Gastrocnemius medialis (tissue), 4 donors: Measurements from ENCODE around the gene CFAP54. TPM values are rescaled to one million over a fixed set of nuclear protein-coding genes. Genes with fewer than 3 reads are reported as not detected.
"Not testable (repeated sequence)": the region's sequence is repeated elsewhere in the genome, so short reads cannot be mapped to it uniquely, and the experiment has no call there.

Source experiments
- ATAC-seq, 2 donors: fragments of 150-250 bp; one replicate each; pipeline ENCODE4 v1.9.1; 2016
- DNase-seq, 2 donors: peaks; one replicate each; pipeline ENCODE4 v3.0.0-alpha.2; 2019
- H3K27ac ChIP-seq, 4 donors: fragments of 200-600 bp; sonication (generic); 1 replicate in 1 of 4; 2 replicates in 3 of 4; pipeline ENCODE4 v1.5.1; 2016 to 2018; ENCODE audit warnings: mild to moderate bottlenecking in 2 of 4, moderate library complexity in 1 of 4
- H3K27me3 ChIP-seq, 3 donors: fragments of 200-600 bp; sonication (generic) in 2 of 3; 1 replicate in 1 of 3; 2 replicates in 2 of 3; pipeline versions ENCODE4 v1.5.1 to v1.6.0; 2016 to 2019; ENCODE audit warnings: mild to moderate bottlenecking in 1 of 3, moderate library complexity in 1 of 3
- H3K36me3 ChIP-seq, 2 donors: fragments of 200-600 bp; sonication (generic) in 1 of 2; one replicate each; pipeline ENCODE4 v1.5.1; 2017 to 2018
- H3K4me1 ChIP-seq, 2 donors: fragments of 200-600 bp; sonication (generic) in 1 of 2; one replicate each; pipeline ENCODE4 v1.5.1; 2016 to 2017; ENCODE audit warnings: mild to moderate bottlenecking in 2 of 2
- H3K4me3 ChIP-seq, 4 donors: fragments of 200-600 bp; sonication (generic) in 3 of 4; 1 replicate in 1 of 4; 2 replicates in 3 of 4; pipeline ENCODE4 v1.5.1; 2016 to 2019; ENCODE audit warnings: mild to moderate bottlenecking in 2 of 4
- H3K9me3 ChIP-seq, 3 donors: fragments of 200-600 bp; sonication (generic) in 2 of 3; 1 replicate in 1 of 3; 2 replicates in 2 of 3; pipeline ENCODE4 v1.5.1; 2016 to 2019
- POLR2A ChIP-seq, 2 donors: fragments of 450-650 bp; IDR thresholded peaks; one replicate each; pipeline ENCODE4 v1.6.1; 2017; ENCODE audit warnings: antibody characterized with exemption in 2 of 2, mild to moderate bottlenecking in 2 of 2, moderate library complexity in 2 of 2
- in situ Hi-C, 4 donors: fragments of 200-750 bp; cut with MboI; loops; one replicate each; pipeline versions ENCODE4 v1.15.0 to v1.8.0; 2017; ENCODE audit warnings: low sequenced_read_pairs in 4 of 4
- intact Hi-C: fragments of 100-400 bp; cut with DNase I; formaldehyde crosslinking; loops from one replicate; pipeline ENCODE4 v1.15.1; 2023; ENCODE audit warnings: low total_unique reads
- total RNA-seq, 4 donors: library from RNA; depleted of rRNA; stranded (reverse); fragments of >200 nt; gene quantifications; one replicate each; pipeline versions ENCODE4 v1.1.0 to v1.2.3, GENCODE V29; 2016
- TF ChIP-seq, protein P1 (sequence below), 5 experiments: fragments of 450-650 bp in 3 of 5; fragments of 200-600 bp in 2 of 5; sonication (generic) in 2 of 5; IDR thresholded peaks in 4 of 5; conservative IDR thresholded peaks in 1 of 5; 1 replicate in 4 of 5; 2 replicates in 1 of 5; pipeline ENCODE4 v1.5.1; 2016 to 2019; ENCODE audit warnings: antibody characterized with exemption in 5 of 5, mild to moderate bottlenecking in 3 of 5, moderate library complexity in 3 of 5

CFAP54 gene
- total RNA-seq, 4 donors from 2014 or later = not detected

DNA sequence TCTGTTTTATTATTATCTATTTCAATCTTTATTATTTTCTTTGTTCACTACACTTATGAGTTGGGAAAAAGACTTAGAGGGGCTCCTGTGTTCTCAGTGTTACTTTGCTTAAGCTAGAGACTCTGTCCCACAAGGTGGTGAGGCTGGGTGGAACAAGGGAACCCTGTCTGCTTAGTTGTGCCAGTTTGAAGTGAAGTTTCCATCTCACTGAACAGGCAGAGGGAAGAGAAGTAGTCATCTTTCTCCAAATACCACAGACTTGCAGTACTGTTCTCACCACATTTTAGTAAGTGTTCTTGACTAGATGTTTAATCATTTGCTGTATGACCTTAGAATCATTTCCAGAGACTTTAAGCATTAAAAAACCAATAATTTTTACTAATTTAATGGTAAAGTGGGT lies 222.0 kb downstream of the CFAP54 start:
- intact Hi-C loops (no loop called here), in situ Hi-C loops (no loop called here)
- Histone ChIP-seq H3K27me3 (no peaks in the 10 kb centered on the region), H3K4me3 (no peak overlapping the region), H3K36me3 (no peaks in the 10 kb centered on the region), H3K27ac (no peak overlapping the region), H3K9me3 (no peaks in the 10 kb centered on the region), H3K4me1 (no peaks in the 10 kb centered on the region)
- TF ChIP-seq, protein P1, sequence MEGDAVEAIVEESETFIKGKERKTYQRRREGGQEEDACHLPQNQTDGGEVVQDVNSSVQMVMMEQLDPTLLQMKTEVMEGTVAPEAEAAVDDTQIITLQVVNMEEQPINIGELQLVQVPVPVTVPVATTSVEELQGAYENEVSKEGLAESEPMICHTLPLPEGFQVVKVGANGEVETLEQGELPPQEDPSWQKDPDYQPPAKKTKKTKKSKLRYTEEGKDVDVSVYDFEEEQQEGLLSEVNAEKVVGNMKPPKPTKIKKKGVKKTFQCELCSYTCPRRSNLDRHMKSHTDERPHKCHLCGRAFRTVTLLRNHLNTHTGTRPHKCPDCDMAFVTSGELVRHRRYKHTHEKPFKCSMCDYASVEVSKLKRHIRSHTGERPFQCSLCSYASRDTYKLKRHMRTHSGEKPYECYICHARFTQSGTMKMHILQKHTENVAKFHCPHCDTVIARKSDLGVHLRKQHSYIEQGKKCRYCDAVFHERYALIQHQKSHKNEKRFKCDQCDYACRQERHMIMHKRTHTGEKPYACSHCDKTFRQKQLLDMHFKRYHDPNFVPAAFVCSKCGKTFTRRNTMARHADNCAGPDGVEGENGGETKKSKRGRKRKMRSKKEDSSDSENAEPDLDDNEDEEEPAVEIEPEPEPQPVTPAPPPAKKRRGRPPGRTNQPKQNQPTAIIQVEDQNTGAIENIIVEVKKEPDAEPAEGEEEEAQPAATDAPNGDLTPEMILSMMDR (IDR thresholded peaks at IDR 0.05 in 4 of 5, conservative IDR thresholded peaks at IDR 0.05 in 1 of 5) = no peak
- no peak for TF ChIP-seq POLR2A (IDR thresholded peaks at IDR 0.05)
- DNase-seq (no peak), ATAC-seq (no peak)

DNA sequence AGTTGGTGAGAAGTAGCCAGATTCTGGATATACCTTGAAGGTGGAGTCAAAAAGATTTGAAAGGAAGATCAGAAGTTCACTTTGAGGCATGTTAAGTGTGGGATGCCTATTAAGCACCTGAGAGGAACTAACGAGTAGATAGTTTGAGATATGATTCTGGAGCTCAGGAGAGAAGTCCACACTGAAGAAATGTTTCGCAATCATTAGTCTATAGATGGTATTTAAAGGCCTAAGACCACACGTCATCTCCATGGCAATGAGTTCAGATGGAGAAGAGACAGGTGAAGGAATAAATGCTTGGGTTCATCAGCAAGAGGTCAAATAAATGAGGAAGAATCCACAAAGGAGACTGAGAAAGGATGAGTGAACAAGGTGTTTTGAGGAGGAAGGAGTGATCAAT lies 224.8 kb downstream of the CFAP54 start:
- in situ Hi-C loops = no loop called here
- H3K4me3 ChIP-seq = no peak overlapping the region
- no peaks in the 10 kb centered on the region for H3K36me3 ChIP-seq
- H3K27ac ChIP-seq = no peak overlapping the region
- intact Hi-C loops = no loop called here
- no peaks in the 10 kb centered on the region for H3K9me3 ChIP-seq
- no peaks in the 10 kb centered on the region for H3K27me3 ChIP-seq
- no peak for ATAC-seq
- no peak for DNase-seq
- no peak for TF ChIP-seq POLR2A (IDR thresholded peaks at IDR 0.05)
- TF ChIP-seq, protein P1 (IDR thresholded peaks at IDR 0.05 in 4 of 5, conservative IDR thresholded peaks at IDR 0.05 in 1 of 5) = no peak
- H3K4me1 ChIP-seq = no peaks in the 10 kb centered on the region

DNA sequence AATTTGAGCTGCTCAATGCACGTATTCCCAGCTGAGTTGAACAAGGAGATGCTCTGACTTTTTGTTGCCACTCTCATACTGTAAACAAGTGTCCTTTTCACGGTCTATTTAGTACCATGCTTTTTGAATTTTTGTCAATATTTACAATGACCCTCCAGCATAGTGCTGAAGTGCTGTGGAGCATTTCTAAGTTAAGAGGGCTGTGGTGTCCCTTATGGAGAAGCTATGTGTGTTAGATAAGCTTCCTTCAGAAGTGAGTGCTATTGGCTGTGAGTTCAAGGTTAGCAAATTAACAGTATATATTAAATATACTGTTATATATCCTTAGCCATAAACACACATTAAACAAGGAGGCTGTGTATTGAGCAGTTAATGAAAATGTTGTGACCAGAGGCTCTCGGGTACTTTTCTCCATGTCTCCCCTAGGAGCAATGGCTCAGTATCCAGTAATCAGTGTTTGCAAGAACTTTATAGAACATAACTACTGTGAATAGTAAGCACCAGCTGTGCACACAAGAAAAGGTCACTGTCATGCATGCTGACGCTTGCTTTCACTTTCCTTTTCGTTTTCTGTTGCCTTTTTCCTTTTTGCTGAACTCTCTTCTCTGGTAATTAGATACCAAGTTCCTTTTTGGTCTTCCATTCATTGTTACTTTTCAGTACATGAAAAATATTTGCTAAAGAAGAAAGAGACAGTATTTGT lies 230.4 kb downstream of the CFAP54 start:
- no peak overlapping the region for H3K27ac ChIP-seq
- no peaks in the 10 kb centered on the region for H3K27me3 ChIP-seq
- H3K4me3 ChIP-seq = peak overlapping the region; percentile 30 to 34 (median 33)
- no peak for TF ChIP-seq POLR2A (IDR thresholded peaks at IDR 0.05)
- TF ChIP-seq, protein P1 (IDR thresholded peaks at IDR 0.05 in 4 of 5, conservative IDR thresholded peaks at IDR 0.05 in 1 of 5) = no peak
- ATAC-seq (no peak), DNase-seq (no peak)
- in situ Hi-C loops = no loop called here
- no peaks in the 10 kb centered on the region for H3K36me3 ChIP-seq
- H3K4me1 ChIP-seq = no peaks in the 10 kb centered on the region
- no peaks in the 10 kb centered on the region for H3K9me3 ChIP-seq
- intact Hi-C loops = no loop called here

DNA sequence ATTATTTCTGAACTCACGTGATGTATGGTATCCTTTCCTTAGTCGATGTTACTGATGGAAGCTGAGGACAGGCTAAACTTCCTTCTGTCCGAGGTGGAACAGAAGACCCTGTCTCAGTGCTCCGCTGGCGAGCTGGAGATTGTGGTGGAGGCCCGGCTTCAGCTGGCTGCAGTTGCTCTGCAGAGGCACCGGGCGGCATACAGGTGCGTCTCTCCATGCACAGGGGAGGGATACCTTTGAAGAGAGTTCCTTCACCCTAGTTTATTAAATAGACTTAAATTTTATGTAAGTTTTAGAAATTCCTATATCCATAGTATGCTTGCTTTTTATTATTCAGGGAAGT lies 231.0 kb downstream of the CFAP54 start:
- ATAC-seq (no peak), DNase-seq (no peak)
- peak overlapping the region; percentile 30 to 34 (median 33) for H3K4me3 ChIP-seq
- no peaks in the 10 kb centered on the region for H3K4me1 ChIP-seq
- no peaks in the 10 kb centered on the region for H3K36me3 ChIP-seq
- no peak overlapping the region for H3K27ac ChIP-seq
- TF ChIP-seq, protein P1 (IDR thresholded peaks at IDR 0.05 in 4 of 5, conservative IDR thresholded peaks at IDR 0.05 in 1 of 5) = no peak
- no peak for TF ChIP-seq POLR2A (IDR thresholded peaks at IDR 0.05)
- no peaks in the 10 kb centered on the region for H3K9me3 ChIP-seq
- in situ Hi-C loops = no loop called here
- no peaks in the 10 kb centered on the region for H3K27me3 ChIP-seq
- intact Hi-C loops = no loop called here

DNA sequence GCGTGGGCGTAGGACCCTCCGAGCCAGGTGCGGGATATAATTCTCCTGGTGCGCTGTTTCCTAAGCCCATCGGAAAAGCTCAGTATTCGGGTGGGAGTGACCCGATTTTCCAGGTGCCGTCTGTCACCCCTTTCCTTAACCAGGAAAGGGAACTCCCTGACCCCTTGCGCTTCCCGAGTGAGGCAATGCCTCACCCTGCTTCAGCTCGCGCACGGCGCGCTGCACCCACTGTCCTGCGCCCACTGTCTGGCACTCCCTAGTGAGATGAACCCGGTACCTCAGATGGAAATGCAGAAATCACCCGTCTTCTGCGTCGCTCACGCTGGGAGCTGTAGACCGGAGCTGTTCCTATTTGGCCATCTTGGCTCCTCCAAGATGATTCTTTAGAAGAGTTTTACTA lies 240.1 kb downstream of the CFAP54 start:
- DNase-seq, H3K27ac ChIP-seq, H3K4me3 ChIP-seq, ATAC-seq, H3K27me3 ChIP-seq, in situ Hi-C loops, H3K4me1 ChIP-seq, intact Hi-C loops, H3K36me3 ChIP-seq, H3K9me3 ChIP-seq: not testable (repeated sequence)
